Transverse colon (tissue), 4 donors: ENCODE measurements around the gene KCNH1. TPM values are rescaled to one million over a fixed set of nuclear protein-coding genes. Genes with fewer than 3 reads are reported as not detected.
"Not testable (repeated sequence)": the region's sequence is repeated elsewhere in the genome, so short reads cannot be mapped to it uniquely, and the experiment has no call there.

Experiments
- DNase-seq: peaks from one replicate; pipeline ENCODE4 v3.0.0-alpha.2; 2019
- H3K27ac ChIP-seq, 4 donors: fragments of 200-600 bp; sonication (generic); 2 replicates each; pipeline ENCODE4 v1.5.1; 2016 to 2018; ENCODE audit warnings: inconsistent platforms in 4 of 4
- H3K27me3 ChIP-seq: fragments of 200-600 bp; sonication (generic); 2 replicates; pipeline ENCODE4 v1.5.1; 2017; ENCODE audit warnings: inconsistent platforms
- H3K36me3 ChIP-seq, 4 donors: fragments of 200-600 bp; sonication (generic); 2 replicates each; pipeline ENCODE4 v1.5.1; 2017 to 2019; ENCODE audit warnings: inconsistent platforms in 4 of 4
- H3K4me1 ChIP-seq, 4 donors: fragments of 200-600 bp; sonication (generic); 2 replicates each; pipeline ENCODE4 v1.5.1; 2017 to 2020; ENCODE audit warnings: inconsistent platforms in 4 of 4
- H3K4me3 ChIP-seq, 4 donors: fragments of 200-600 bp; sonication (generic); 1 replicate in 1 of 4; 2 replicates in 3 of 4; pipeline versions ENCODE4 v1.5.1 to v1.6.1; 2017 to 2019; ENCODE audit warnings: inconsistent platforms in 4 of 4
- H3K9me3 ChIP-seq, 2 donors: fragments of 200-600 bp; sonication (generic); 2 replicates each; pipeline ENCODE4 v1.5.1; 2017 to 2019; ENCODE audit warnings: inconsistent platforms in 2 of 2
- EP300 ChIP-seq: sonication (generic); formaldehyde crosslinking; IDR thresholded peaks from one replicate; pipeline ENCODE4 v1.6.1; 2017; ENCODE audit warnings: antibody characterized with exemption, low read depth
- POLR2A ChIP-seq: fragments of 450-650 bp; IDR thresholded peaks from one replicate; pipeline ENCODE4 v1.6.1; 2016; ENCODE audit warnings: antibody characterized with exemption, mild to moderate bottlenecking, moderate library complexity
- POLR2AphosphoS5 ChIP-seq, 3 donors: sonication (generic); formaldehyde crosslinking; IDR thresholded peaks; one replicate each; pipeline ENCODE4 v1.6.1; 2016; ENCODE audit warnings: antibody characterized with exemption in 3 of 3
- WGBS, 2 donors: methylation state at CpG; one replicate each; pipeline ENCODE4 v1.1.5; 2018; ENCODE audit warnings: low coverage in 1 of 2; 5-methylcytosine and 5-hydroxymethylcytosine counted together
- in situ Hi-C, 4 donors: fragments of 200-750 bp; cut with MboI; loops; one replicate each; pipeline versions ENCODE4 v1.15.0 to v1.15.1; 2017; ENCODE audit warnings: low sequenced_read_pairs in 3 of 4, low pct_ligation_motif_present in 1 of 4, low pct_unique_long_range_greater_than_20kb in 1 of 4
- intact Hi-C: fragments of 100-400 bp; cut with DNase I; formaldehyde crosslinking; loops from one replicate; pipeline ENCODE4 v1.15.1; 2023; ENCODE audit warnings: low total_unique reads
- total RNA-seq, 4 donors: library from RNA; depleted of rRNA; stranded (reverse); fragments of >200 nt; gene quantifications; one replicate each; pipeline ENCODE4 v1.1.0, GENCODE V29; 2016
- TF ChIP-seq, protein P1 (sequence below), 5 experiments: fragments of 200-600 bp in 3 of 5; fragments of 450-650 bp in 2 of 5; sonication (generic) in 3 of 5; IDR thresholded peaks; 1 replicate in 2 of 5; 2 replicates in 3 of 5; pipeline ENCODE4 v1.5.1; 2016 to 2017; ENCODE audit warnings: antibody characterized with exemption in 5 of 5, inconsistent platforms in 3 of 5, mild to moderate bottlenecking in 2 of 5, moderate library complexity in 1 of 5

Gene KCNH1
- total RNA-seq, 4 donors from 2014 or later: 0.55 to 9.4 (median 2.2) TPM

DNA sequence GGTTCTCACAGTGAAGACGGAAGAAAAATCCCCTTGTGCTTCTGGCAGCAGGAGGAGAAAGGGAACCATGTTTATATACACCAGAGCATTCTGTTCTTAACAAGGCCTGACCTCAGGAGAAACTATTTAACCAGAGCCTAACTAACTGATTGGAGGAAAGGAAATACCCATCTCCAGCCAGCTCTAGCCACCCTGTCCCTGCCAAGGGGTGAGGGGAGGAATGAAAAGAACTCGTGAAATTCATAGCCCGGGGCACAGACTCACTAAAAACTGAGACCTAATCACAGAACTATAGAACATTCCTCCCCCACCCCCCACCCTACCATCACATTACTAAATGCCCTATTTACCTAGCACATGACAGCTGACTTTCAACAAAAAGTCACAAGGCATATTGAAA, 65.0 kb downstream of the KCNH1 start:
- DNase-seq: no peak
- no peaks in the 10 kb centered on the region for H3K4me1 ChIP-seq
- TF ChIP-seq POLR2A: no peak
- TF ChIP-seq POLR2AphosphoS5 (IDR thresholded peaks at IDR 0.05): no peak
- no peak for TF ChIP-seq EP300
- TF ChIP-seq, protein P1, sequence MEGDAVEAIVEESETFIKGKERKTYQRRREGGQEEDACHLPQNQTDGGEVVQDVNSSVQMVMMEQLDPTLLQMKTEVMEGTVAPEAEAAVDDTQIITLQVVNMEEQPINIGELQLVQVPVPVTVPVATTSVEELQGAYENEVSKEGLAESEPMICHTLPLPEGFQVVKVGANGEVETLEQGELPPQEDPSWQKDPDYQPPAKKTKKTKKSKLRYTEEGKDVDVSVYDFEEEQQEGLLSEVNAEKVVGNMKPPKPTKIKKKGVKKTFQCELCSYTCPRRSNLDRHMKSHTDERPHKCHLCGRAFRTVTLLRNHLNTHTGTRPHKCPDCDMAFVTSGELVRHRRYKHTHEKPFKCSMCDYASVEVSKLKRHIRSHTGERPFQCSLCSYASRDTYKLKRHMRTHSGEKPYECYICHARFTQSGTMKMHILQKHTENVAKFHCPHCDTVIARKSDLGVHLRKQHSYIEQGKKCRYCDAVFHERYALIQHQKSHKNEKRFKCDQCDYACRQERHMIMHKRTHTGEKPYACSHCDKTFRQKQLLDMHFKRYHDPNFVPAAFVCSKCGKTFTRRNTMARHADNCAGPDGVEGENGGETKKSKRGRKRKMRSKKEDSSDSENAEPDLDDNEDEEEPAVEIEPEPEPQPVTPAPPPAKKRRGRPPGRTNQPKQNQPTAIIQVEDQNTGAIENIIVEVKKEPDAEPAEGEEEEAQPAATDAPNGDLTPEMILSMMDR (IDR thresholded peaks at IDR 0.05): no peak
- H3K4me3 ChIP-seq: no peak overlapping the region
- H3K9me3 ChIP-seq: no peaks in the 10 kb centered on the region
- no peaks in the 10 kb centered on the region for H3K27me3 ChIP-seq
- no peak overlapping the region for H3K27ac ChIP-seq
- H3K36me3 ChIP-seq: no peaks in the 10 kb centered on the region
- in situ Hi-C loops: no loop called here
- 61 to 79% methylated on average over 3 of the region's 3 CpGs for WGBS, 2 donors
- intact Hi-C loops: no loop called here

DNA sequence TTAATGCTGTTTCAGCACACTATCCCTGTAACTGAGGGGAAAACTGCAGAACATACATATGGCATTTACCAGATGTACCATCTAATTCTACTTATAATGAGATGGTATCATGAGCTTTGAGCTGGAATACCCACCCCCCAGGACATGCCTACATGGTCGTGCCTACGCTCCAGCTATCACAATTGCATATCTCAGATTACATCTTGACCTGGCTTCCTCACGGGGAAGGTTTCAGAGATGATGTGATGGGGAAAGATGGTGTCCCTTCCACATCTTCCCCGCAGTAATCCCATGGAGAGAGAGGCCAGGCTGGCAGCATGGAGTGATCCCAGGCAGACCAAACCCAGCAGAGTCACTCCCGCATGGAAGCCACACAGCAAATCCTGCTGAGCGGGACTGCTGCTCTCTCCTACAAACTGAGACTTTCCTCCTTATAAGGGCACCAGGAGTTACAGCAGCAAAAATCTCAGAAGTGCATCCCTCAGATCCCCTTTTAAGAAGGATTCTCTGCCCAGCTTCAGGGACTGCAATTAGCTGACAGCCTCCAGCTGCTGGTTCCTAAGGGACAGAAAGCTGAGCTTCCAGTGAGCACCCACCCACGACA, 67.1 kb downstream of the KCNH1 start:
- intact Hi-C loops: no loop called here
- H3K9me3 ChIP-seq: no peaks in the 10 kb centered on the region
- no peaks in the 10 kb centered on the region for H3K27me3 ChIP-seq
- H3K4me3 ChIP-seq: no peak overlapping the region
- no peaks in the 10 kb centered on the region for H3K4me1 ChIP-seq
- TF ChIP-seq POLR2A (no peak), EP300 (no peak), POLR2AphosphoS5 (IDR thresholded peaks at IDR 0.05) (no peak)
- TF ChIP-seq, protein P1 (IDR thresholded peaks at IDR 0.05): no peak
- no peak overlapping the region for H3K27ac ChIP-seq
- H3K36me3 ChIP-seq: no peaks in the 10 kb centered on the region
- in situ Hi-C loops: no loop called here
- no peak for DNase-seq
- 73 to 78% methylated on average over 2 to 7 of the region's 7 CpGs for WGBS, 2 donors

DNA sequence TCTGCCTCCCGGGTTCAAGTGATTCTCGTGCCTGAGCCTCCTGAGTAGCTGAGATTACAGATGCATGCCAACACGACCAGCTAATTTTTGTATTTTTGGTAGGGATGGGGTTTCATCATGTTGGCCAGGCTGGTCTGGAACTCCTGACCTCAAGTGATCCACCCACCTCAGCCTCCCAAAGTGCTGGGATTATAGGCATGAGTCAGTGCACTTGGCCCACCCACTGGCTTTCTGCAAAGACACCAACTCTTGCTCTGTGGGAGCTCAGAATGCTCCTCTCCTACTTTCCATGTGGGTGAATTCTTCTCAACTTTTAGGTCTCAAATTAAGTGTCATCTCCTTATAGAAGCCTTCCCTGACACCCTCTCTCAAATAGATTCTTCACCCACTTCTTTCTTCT, 92.1 kb downstream of the KCNH1 start:
- H3K27me3 ChIP-seq, in situ Hi-C loops, H3K4me1 ChIP-seq, DNase-seq, H3K27ac ChIP-seq, intact Hi-C loops, H3K4me3 ChIP-seq, H3K36me3 ChIP-seq, H3K9me3 ChIP-seq: not testable (repeated sequence)
- 60% methylated on average over 3 of the region's 3 CpGs; no CpG with 5 or more reads in 1 of the 2 donors for WGBS, 2 donors

DNA sequence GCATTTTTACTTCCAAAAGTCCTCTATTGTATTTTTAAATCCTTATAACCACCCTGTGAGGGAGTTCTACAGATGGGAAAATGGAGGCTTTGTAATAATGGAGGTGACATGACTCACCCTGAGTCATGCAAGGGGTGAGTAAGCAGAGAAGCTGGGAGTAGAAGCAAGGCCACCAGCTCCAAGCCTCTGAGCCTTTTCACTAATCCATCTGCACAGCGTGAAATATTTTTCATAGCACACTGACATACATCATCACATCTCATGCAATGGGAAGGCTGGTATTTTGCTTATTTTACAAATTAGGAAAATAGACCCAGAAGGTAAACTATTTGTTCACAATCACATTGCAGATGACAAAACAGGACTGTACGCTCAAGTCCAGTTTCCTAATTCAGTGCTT, 96.9 kb downstream of the KCNH1 start:
- H3K9me3 ChIP-seq: no peaks in the 10 kb centered on the region
- no peak overlapping the region for H3K4me3 ChIP-seq
- no peak overlapping the region for H3K27ac ChIP-seq
- no peaks in the 10 kb centered on the region for H3K27me3 ChIP-seq
- no peaks in the 10 kb centered on the region for H3K4me1 ChIP-seq
- no peaks in the 10 kb centered on the region for H3K36me3 ChIP-seq
- intact Hi-C loops (no loop called here), in situ Hi-C loops (no loop called here)
- TF ChIP-seq POLR2A: no peak
- TF ChIP-seq EP300: no peak
- DNase-seq: no peak
- WGBS, 2 donors: 90% methylated on average over 2 of the region's 2 CpGs; no CpG with 5 or more reads in 1 of the 2 donors

DNA sequence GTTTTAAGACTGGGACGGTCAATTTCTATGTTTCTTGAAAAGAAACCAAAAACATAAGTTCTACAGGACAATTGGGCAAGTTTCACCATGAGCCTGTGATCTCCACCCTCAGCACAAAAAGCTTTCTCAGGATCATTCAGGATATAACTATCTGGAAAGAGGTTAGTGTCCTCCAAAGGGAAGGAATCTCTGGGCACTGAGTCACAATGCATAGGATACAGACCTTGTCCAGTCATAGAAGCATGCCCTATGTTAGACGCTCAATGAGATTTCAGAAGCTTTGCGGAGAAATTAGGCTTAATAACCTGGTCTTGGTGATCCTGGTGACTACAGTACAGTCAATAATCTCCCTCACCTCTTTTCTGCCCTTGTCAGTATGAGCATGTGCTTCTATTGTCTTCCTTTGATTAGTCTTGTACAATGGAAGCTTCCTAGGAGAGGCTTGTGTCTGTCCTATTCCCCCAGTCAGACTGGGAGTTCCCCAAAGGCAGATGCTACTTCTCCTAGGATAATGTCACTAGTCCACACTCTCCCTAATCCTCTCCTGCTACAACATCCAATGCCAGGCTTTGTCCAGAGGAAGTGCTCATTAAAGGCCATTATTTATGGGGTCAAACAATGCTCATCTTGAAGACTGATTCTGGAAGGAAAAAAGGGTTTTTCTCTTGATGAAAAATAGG, 97.4 kb downstream of the KCNH1 start:
- WGBS, 2 donors: 95 to 100% methylated on average over 1 to 3 of the region's 3 CpGs
- intact Hi-C loops (no loop called here), in situ Hi-C loops (no loop called here)
- Histone ChIP-seq H3K27ac (no peak overlapping the region), H3K4me1 (no peaks in the 10 kb centered on the region), H3K4me3 (no peak overlapping the region), H3K9me3 (no peaks in the 10 kb centered on the region), H3K27me3 (no peaks in the 10 kb centered on the region), H3K36me3 (no peaks in the 10 kb centered on the region)
- TF ChIP-seq EP300: no peak
- TF ChIP-seq POLR2AphosphoS5 (IDR thresholded peaks at IDR 0.05): no peak
- no peak for TF ChIP-seq POLR2A
- TF ChIP-seq, protein P1 (IDR thresholded peaks at IDR 0.05): no peak
- no peak for DNase-seq
